Thoracic aorta (tissue), 2 donors: ENCODE measurements around the gene RTRAF. TPM values are rescaled to one million over a fixed set of nuclear protein-coding genes. Genes with fewer than 3 reads are reported as not detected.

Experiments
- ATAC-seq: fragments of 150-250 bp; one replicate; pipeline ENCODE4 v1.8.0; 2017; ENCODE audit warnings: low read depth; ENCODE audit not compliant: insufficient number of reproducible peaks, low FRiP score
- DNase-seq: peaks from one replicate; pipeline ENCODE4 v3.0.0-alpha.2; 2020; ENCODE audit warnings: low spot score
- H3K27ac ChIP-seq, 2 donors: fragments of 200-600 bp; sonication (generic); 1 replicate in 1 of 2; 2 replicates in 1 of 2; pipeline ENCODE4 v1.5.1; 2016; ENCODE audit warnings: mild to moderate bottlenecking in 2 of 2, moderate library complexity in 2 of 2
- H3K27me3 ChIP-seq: fragments of 200-600 bp; sonication (generic); replicated peaks from 2 replicates; pipeline ENCODE4 v1.6.0; 2016; ENCODE audit warnings: mild to moderate bottlenecking; ENCODE audit not compliant: insufficient read depth
- H3K36me3 ChIP-seq: fragments of 200-600 bp; sonication (generic); one replicate; pipeline ENCODE4 v1.5.1; 2016
- H3K4me1 ChIP-seq, 2 donors: fragments of 200-600 bp; sonication (generic); 1 replicate in 1 of 2; 2 replicates in 1 of 2; pipeline versions ENCODE4 v1.5.1 to v1.6.0; 2016; ENCODE audit warnings: low read depth in 2 of 2, mild to moderate bottlenecking in 1 of 2; ENCODE audit not compliant: control insufficient read depth in 1 of 2
- H3K4me3 ChIP-seq: fragments of 200-600 bp; sonication (generic); 2 replicates; pipeline ENCODE4 v1.5.1; 2016; ENCODE audit warnings: mild to moderate bottlenecking
- H3K9me3 ChIP-seq: fragments of 200-600 bp; sonication (generic); 2 replicates; pipeline ENCODE4 v1.5.1; 2016
- CTCF ChIP-seq: fragments of 200-600 bp; sonication (generic); IDR thresholded peaks from one replicate; pipeline ENCODE4 v1.5.1; 2019; ENCODE audit warnings: antibody characterized with exemption
- total RNA-seq, 2 donors: library from RNA; depleted of rRNA; stranded (reverse); fragments of >200 nt; gene quantifications; one replicate each; pipeline versions ENCODE4 v1.1.0 to v1.2.3, GENCODE V29; 2016

RTRAF gene
- total RNA-seq, 2 donors from 2014 or later = 36.9 to 44.8 TPM

- Histone ChIP-seq H3K27me3 (no peaks in the 10 kb centered on the region), H3K36me3 (no peaks in the 10 kb centered on the region), H3K4me3 (no peak overlapping the region), H3K27ac (no peak overlapping the region), H3K9me3 (no peaks in the 10 kb centered on the region), H3K4me1 (peaks cover 27 to 87% of the 10 kb centered on the region in 2 donors)
- no peak for DNase-seq
- ATAC-seq = no peak
- no peak for TF ChIP-seq CTCF
Measured at GRCh38 chr14:52048641-52049204, 59.4 kb downstream of the RTRAF start.

- DNase-seq (no peak), ATAC-seq (no peak)
- Histone ChIP-seq H3K27me3 (no peaks in the 10 kb centered on the region), H3K27ac (no peak overlapping the region), H3K4me1 (peaks cover 27 to 91% of the 10 kb centered on the region in 2 donors), H3K36me3 (no peaks in the 10 kb centered on the region), H3K4me3 (no peak overlapping the region), H3K9me3 (no peaks in the 10 kb centered on the region)
- no peak for TF ChIP-seq CTCF
Measured at GRCh38 chr14:52049271-52049670, 59.9 kb downstream of the RTRAF start.

- DNase-seq = no peak
- Histone ChIP-seq H3K4me3 (no peak overlapping the region), H3K27ac (no peak overlapping the region), H3K27me3 (no peaks in the 10 kb centered on the region), H3K36me3 (no peaks in the 10 kb centered on the region), H3K9me3 (no peaks in the 10 kb centered on the region), H3K4me1 (peaks cover 22 to 87% of the 10 kb centered on the region in 2 donors)
- ATAC-seq = no peak
- no peak for TF ChIP-seq CTCF
Measured at GRCh38 chr14:52049721-52050588, 60.6 kb downstream of the RTRAF start.

- DNase-seq = no peak
- H3K4me1 ChIP-seq = peaks cover 16 to 75% of the 10 kb centered on the region in 2 donors
- no peaks in the 10 kb centered on the region for H3K36me3 ChIP-seq
- no peak overlapping the region for H3K4me3 ChIP-seq
- H3K27ac ChIP-seq = no peak overlapping the region
- TF ChIP-seq CTCF = no peak
- no peaks in the 10 kb centered on the region for H3K9me3 ChIP-seq
- ATAC-seq = no peak
- H3K27me3 ChIP-seq = no peaks in the 10 kb centered on the region
Measured at GRCh38 chr14:52051251-52051650, 61.9 kb downstream of the RTRAF start.

GRCh38 chr14:52051871-52052270 is 62.5 kb downstream of the RTRAF start:
- ATAC-seq (no peak), DNase-seq (no peak)
- peaks cover 13 to 69% of the 10 kb centered on the region in 2 donors for H3K4me1 ChIP-seq

More at GRCh38 chr14:52051871-52052270, 62.5 kb downstream of the RTRAF start:
- Histone ChIP-seq H3K9me3 (no peaks in the 10 kb centered on the region), H3K27ac (peak overlapping the region in 1 of 2 donors; percentile 39), H3K4me3 (no peak overlapping the region), H3K27me3 (no peaks in the 10 kb centered on the region), H3K36me3 (no peaks in the 10 kb centered on the region)
- TF ChIP-seq CTCF = no peak
